GM12878 (cell line): ENCODE measurements around the gene NUP54. TPM values are rescaled to one million over a fixed set of nuclear protein-coding genes. Genes with fewer than 3 reads are reported as not detected.
A peak's percentile ranks its signal among the peaks of the same experiment; 100 is the strongest.

Experiments
- ATAC-seq: fragments of 200-7000 bp; cut with Tn5 transposase; 3 replicates; pipeline ENCODE4 v1.9.1; 2020; ENCODE audit warnings: mild to moderate bottlenecking, moderate library complexity
- BruUV-seq: library from RNA; stranded (reverse); fragments of 400-500 nt; replicated peaks from 2 replicates; lab custom pipeline; 2021; lab: Mats Ljungman, UMichigan
- CTCF ChIA-PET: fragments of 300-600 bp; sonication (Branson Sonifier 250); formaldehyde crosslinking; extraction: SDS; loops from one replicate; lab custom pipeline; 2021; ENCODE audit warnings: inconsistent platforms; lab: Yijun Ruan, JAX
- POLR2A ChIA-PET: fragments of 350-600 bp; formaldehyde crosslinking; extraction: SDS; loops from one replicate; lab custom pipeline; 2021; ENCODE audit warnings: inconsistent platforms; lab: Charles Lee
- RAD21 ChIA-PET: fragments of 300-600 bp; sonication (Branson Sonifier 250); formaldehyde crosslinking; loops from one replicate; lab custom pipeline; 2023; ENCODE audit warnings: antibody characterized with exemption; ENCODE audit not compliant: unreplicated experiment; lab: Charles Lee
- SMC1A ChIA-PET: fragments of 300-600 bp; sonication (Branson Sonifier 250); formaldehyde crosslinking; loops from one replicate; lab custom pipeline; 2023; ENCODE audit not compliant: unreplicated experiment, uncharacterized antibody; lab: Charles Lee
- DNase-seq: peaks from one replicate; pipeline ENCODE4 v3.0.0-alpha.2; 2011; ENCODE audit warnings: low read depth, low spot score
- FAIRE-seq: peaks from 3 replicates; lab custom pipeline; 2011; peaks lifted over from hg19 to GRCh38; lab: Jason Lieb, UNC
- H2AFZ ChIP-seq: 2 replicates; pipeline ENCODE4 v1.6.0; 2011; ENCODE audit warnings: low read depth, low read length, control low read depth; ENCODE audit not compliant: control insufficient read depth
- H3K27ac ChIP-seq: 2 replicates; pipeline ENCODE4 v1.5.1; 2011; ENCODE audit warnings: control low read depth; ENCODE audit not compliant: control insufficient read depth, insufficient read depth
- H3K27me3 ChIP-seq, 2 experiments: replicated peaks in 1 of 2; 2 replicates each; pipeline versions ENCODE4 v1.6.0 to v1.6.1; 2011; ENCODE audit warnings: low read length in 1 of 2; ENCODE audit not compliant: control insufficient read depth in 2 of 2, insufficient read depth in 2 of 2
- H3K36me3 ChIP-seq, 2 experiments: 2 replicates each; pipeline ENCODE4 v1.5.1; 2011; ENCODE audit warnings: low read length in 1 of 2; ENCODE audit not compliant: control insufficient read depth in 2 of 2, insufficient read depth in 2 of 2
- H3K4me1 ChIP-seq: 2 replicates; pipeline ENCODE4 v1.6.1; 2011; ENCODE audit warnings: mild to moderate bottlenecking, low read length, moderate library complexity, mixed read lengths; ENCODE audit not compliant: control insufficient read depth, insufficient read depth
- H3K4me2 ChIP-seq: 2 replicates; pipeline ENCODE4 v1.6.0; 2011; ENCODE audit warnings: control low read depth; ENCODE audit not compliant: control insufficient read depth, insufficient read depth
- H3K4me3 ChIP-seq: fragments of 200-600 bp; sonication (generic); 2 replicates; pipeline ENCODE4 v1.5.1; 2016
- H3K79me2 ChIP-seq: 2 replicates; pipeline ENCODE4 v1.6.0; 2011; ENCODE audit warnings: low read length; ENCODE audit not compliant: control insufficient read depth, insufficient read depth
- H3K9ac ChIP-seq: 2 replicates; pipeline ENCODE4 v1.8.0; 2011; ENCODE audit warnings: low read length, control low read depth, mixed read lengths; ENCODE audit not compliant: control insufficient read depth, insufficient read depth
- H3K9me3 ChIP-seq: replicated peaks from 3 replicates; pipeline ENCODE4 v1.5.1; 2011; ENCODE audit warnings: mild to moderate bottlenecking, low read length; ENCODE audit not compliant: control insufficient read depth, insufficient read depth
- H4K20me1 ChIP-seq: 2 replicates; pipeline ENCODE4 v1.6.0; 2011; ENCODE audit not compliant: control insufficient read depth, insufficient read depth
- CHD1 ChIP-seq: IDR thresholded peaks from 2 replicates; pipeline ENCODE4 v1.6.1; 2012; ENCODE audit warnings: low read depth, low read length, improper control_type of control experiment
- EGR1 ChIP-seq, 2 experiments: IDR thresholded peaks; 1 replicate in 1 of 2; 2 replicates in 1 of 2; pipeline ENCODE4 v1.6.1; 2011 to 2012; ENCODE audit warnings: low read depth in 2 of 2, low read length in 2 of 2, borderline replicate concordance in 1 of 2, mild to moderate bottlenecking in 1 of 2, moderate library complexity in 1 of 2
- ESRRA ChIP-seq: IDR thresholded peaks from 2 replicates; pipeline ENCODE4 v1.6.1; 2012; ENCODE audit warnings: mild to moderate bottlenecking, low read length, improper control_type of control experiment
- FOXK2 ChIP-seq: fragments of 450-650 bp; IDR thresholded peaks from 2 replicates; pipeline ENCODE4 v1.6.1; 2017; ENCODE audit warnings: mild to moderate bottlenecking, moderate library complexity
- NRF1 ChIP-seq: conservative IDR thresholded peaks from 2 replicates; pipeline ENCODE4 v1.6.1; 2011; ENCODE audit warnings: mild to moderate bottlenecking, low read depth, low read length, improper control_type of control experiment
- POLR2AphosphoS5 ChIP-seq: IDR thresholded peaks from 2 replicates; pipeline ENCODE4 v1.6.1; 2011; ENCODE audit warnings: mild to moderate bottlenecking, low read length, inconsistent platforms
- SPI1 ChIP-seq: IDR thresholded peaks from 2 replicates; pipeline ENCODE4 v1.6.1; 2011; ENCODE audit warnings: low read depth, mild to moderate bottlenecking, low read length, moderate library complexity, borderline replicate concordance; ENCODE audit not compliant: insufficient read depth
- TBL1XR1 ChIP-seq: IDR thresholded peaks from 2 replicates; pipeline ENCODE4 v1.6.1; 2012; ENCODE audit warnings: low read depth, low read length, improper control_type of control experiment
- WRNIP1 ChIP-seq: IDR thresholded peaks from 2 replicates; pipeline ENCODE4 v1.6.1; 2011; ENCODE audit warnings: low read depth, low read length, improper control_type of control experiment, borderline replicate concordance
- ZNF384 ChIP-seq: IDR thresholded peaks from 2 replicates; pipeline ENCODE4 v1.6.1; 2012; ENCODE audit warnings: low read depth, mild to moderate bottlenecking, low read length, improper control_type of control experiment, borderline replicate concordance
- WGBS: methylation state at CpG from one replicate; pipeline ENCODE4 v1.1.6; 2016; ENCODE audit warnings: low lambda C conversion rate; ENCODE audit not compliant: insufficient replicate concordance, insufficient coverage; ENCODE audit errors: missing lambda C conversion rate; 5-methylcytosine and 5-hydroxymethylcytosine counted together
- in situ Hi-C: fragments of 300-500 bp; cut with MboI; formaldehyde crosslinking; loops from 9 replicates; pipeline ENCODE4 v1.14.3; 2018; ENCODE audit warnings: mixed read lengths
- intact Hi-C: fragments of 100-400 bp; cut with micrococcal nuclease; formaldehyde crosslinking; loops from one replicate; pipeline ENCODE4 v1.14.2; 2022; ENCODE audit not compliant: unreplicated experiment
- polyA plus RNA-seq, 11 experiments: library from polyadenylated mRNA; depleted of rRNA in 4 of 11; unstranded in 6 of 11; stranded (reverse) in 5 of 11; fragments of >200 nt; fragmentation: Nextera tagmentation in 4 of 11; fragmentation: Illumina TruSeq in 1 of 11; extraction: Ambion mirVana in 4 of 11; extraction: Trizol in 1 of 11; gene quantifications; 1 replicate in 1 of 11; 2 replicates in 10 of 11; pipeline versions ENCODE4 v1.2.1 to v1.2.3, GENCODE V29; 2011 to 2016; ENCODE audit warnings: inconsistent platforms in 2 of 11, missing spikeins in 2 of 11, low read depth in 1 of 11
- total RNA-seq, 4 experiments: library from RNA; depleted of rRNA in 3 of 4; stranded (reverse); fragments of >200 nt in 3 of 4; fragmentation: Illumina TruSeq in 1 of 4; extraction: Trizol in 1 of 4; gene quantifications; 2 replicates each; pipeline versions ENCODE4 v1.2.1 to v1.2.3, GENCODE V29; 2013 to 2021

The NUP54 gene
- total and polyA plus RNA-seq, 10 of the 15 experiments (the other 5 are each of a cell fraction or from before 2014, with no cell fraction given): 17.5 to 69.0 (median 42.3) TPM

GRCh38 chr4:76156635-76157034 lies 8.4 kb upstream of the NUP54 start:
- no peak overlapping the region for H2AFZ ChIP-seq
- ATAC-seq (no peak), FAIRE-seq (peak; percentile 23), DNase-seq (no peak)
- intact Hi-C loops (no loop called here), in situ Hi-C loops (no loop called here)
- H3K4me3 ChIP-seq: no peak overlapping the region
- no peaks in the 10 kb centered on the region for H3K9me3 ChIP-seq
- ChIA-PET RAD21 (interaction anchor here (0.9 kb wide), 1 partner anchor 23 kb away, joined by 4 read pairs; no protein-coding TSS in a partner anchor), POLR2A (no interaction called here), CTCF (interaction anchor here (0.7 kb wide), 2 partner anchors 24 to 41 kb away, joined by 3 read pairs; no protein-coding TSS in a partner anchor), SMC1A (interaction anchor here (0.6 kb wide), 2 partner anchors 68 to 164 kb away, joined by 3 read pairs; no protein-coding TSS in a partner anchor)
- no peaks in the 10 kb centered on the region for H4K20me1 ChIP-seq
- H3K4me2 ChIP-seq: no peak overlapping the region
- no peaks in the 10 kb centered on the region for H3K79me2 ChIP-seq
- H3K36me3 ChIP-seq: peaks cover 0 to 4% of the 10 kb centered on the region in 2 experiments; a peak in 2 of 4 replicates
- H3K4me1 ChIP-seq: no peaks in the 10 kb centered on the region
- TF ChIP-seq WRNIP1 (no peak), ESRRA (no peak), SPI1 (no peak), ZNF384 (no peak), NRF1 (no peak), POLR2AphosphoS5 (no peak), TBL1XR1 (no peak)
- WGBS: 30% methylated on average over 2 of the region's 2 CpGs
- no peak overlapping the region for H3K27ac ChIP-seq
- no TSS peak for BruUV-seq
- no peak overlapping the region for H3K9ac ChIP-seq
- no peaks in the 10 kb centered on the region for H3K27me3 ChIP-seq

- in situ Hi-C loops: no loop called here
- H4K20me1 ChIP-seq: no peaks in the 10 kb centered on the region
- H3K79me2 ChIP-seq: no peaks in the 10 kb centered on the region
- H3K27me3 ChIP-seq: no peaks in the 10 kb centered on the region
- no peaks in the 10 kb centered on the region for H3K36me3 ChIP-seq
- ChIA-PET SMC1A (interaction anchor here (0.6 to 0.7 kb wide), 3 partner anchors 23 to 163 kb away, joined by 3 read pairs; no protein-coding TSS in a partner anchor), CTCF (interaction anchor here (0.7 kb wide), 2 partner anchors 25 to 40 kb away, joined by 3 read pairs; no protein-coding TSS in a partner anchor), POLR2A (no interaction called here), RAD21 (interaction anchor here (0.9 kb wide), 1 partner anchor 24 kb away, joined by 4 read pairs; no protein-coding TSS in a partner anchor)
- H3K9ac ChIP-seq: no peak overlapping the region
- no peak overlapping the region for H3K4me3 ChIP-seq
- WGBS: 89% methylated on average over 3 of the region's 3 CpGs
- no TSS peak for BruUV-seq
- DNase-seq (no peak), FAIRE-seq (no peak), ATAC-seq (no peak)
- intact Hi-C loops: no loop called here
- no peak overlapping the region for H3K27ac ChIP-seq
- H3K4me1 ChIP-seq: no peaks in the 10 kb centered on the region
- TF ChIP-seq EGR1 (IDR thresholded peaks at IDR 0.05; ENCODE audit: borderline replicate concordance in 1 of 2, low read depth in 2 of 2, low read length in 2 of 2) (no peak), FOXK2 (no peak), CHD1 (no peak)
- H3K4me2 ChIP-seq: no peak overlapping the region
- no peaks in the 10 kb centered on the region for H3K9me3 ChIP-seq
- H2AFZ ChIP-seq: no peak overlapping the region
Measured at GRCh38 chr4:76155979-76156378, 7.8 kb upstream of the NUP54 start.
